ENCODE data around the gene IPO4.

Gene IPO4

DNA sequence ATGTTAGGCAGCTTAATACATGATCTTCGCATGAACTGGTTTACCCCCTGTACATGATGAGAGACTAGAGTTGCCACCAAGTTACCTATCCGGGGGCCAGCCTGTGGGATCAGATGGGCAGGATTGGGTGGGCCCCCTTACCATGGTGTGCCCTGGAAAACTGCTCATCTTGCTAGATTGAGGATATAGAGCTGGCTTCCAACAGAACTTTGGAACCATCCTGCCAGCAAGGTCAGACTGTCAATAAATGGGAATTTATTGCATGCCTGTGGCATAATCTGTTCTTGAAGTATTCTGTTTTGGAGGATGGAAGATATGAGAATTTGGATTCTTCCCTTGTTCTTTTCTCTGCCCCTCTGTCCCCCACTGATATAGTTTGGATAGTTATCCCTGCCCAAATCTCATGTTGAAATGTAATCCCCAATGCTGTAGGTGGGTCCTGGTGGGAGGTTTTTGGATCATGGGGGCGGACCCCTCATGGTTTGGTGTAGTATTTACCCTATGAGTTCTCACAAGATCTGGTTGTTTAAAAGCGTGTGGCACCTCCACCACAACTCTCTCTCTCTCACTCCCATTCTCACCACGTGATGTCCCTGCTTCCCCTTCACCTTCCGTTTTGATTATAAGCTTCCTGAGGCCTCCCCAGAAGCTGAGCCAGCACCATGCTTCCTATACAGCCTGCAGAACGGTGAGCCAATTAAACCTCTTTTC is 10.4 kb upstream of the IPO4 start:
- peak overlapping the region in 2 of 11 experiments; percentile 35 to 42; a peak in 3 of 22 replicates for H3K4me2 ChIP-seq
- H3K27ac ChIP-seq = no peak overlapping the region
- H3K27me3 ChIP-seq = no peaks in the 10 kb centered on the region
- H3K9ac ChIP-seq = no peak overlapping the region
- H3K4me1 ChIP-seq = peaks cover 26 to 42% (median 29%) of the 10 kb centered on the region in 10 experiments
- peaks cover 37 to 56% (median 48%) of the 10 kb centered on the region in 11 experiments for H3K36me3 ChIP-seq
- H3K9me3 ChIP-seq (replicated peaks in 1 of 11) = peaks cover 13 to 40% (median 28%) of the 10 kb centered on the region in 11 experiments
- H3K4me3 ChIP-seq = no peak overlapping the region
- TF ChIP-seq Cebpa-rat (IDR thresholded peaks at IDR 0.05) = no peak
- H4K20me1 ChIP-seq = no peaks in the 10 kb centered on the region; a peak in 2 of 22 replicates

DNA sequence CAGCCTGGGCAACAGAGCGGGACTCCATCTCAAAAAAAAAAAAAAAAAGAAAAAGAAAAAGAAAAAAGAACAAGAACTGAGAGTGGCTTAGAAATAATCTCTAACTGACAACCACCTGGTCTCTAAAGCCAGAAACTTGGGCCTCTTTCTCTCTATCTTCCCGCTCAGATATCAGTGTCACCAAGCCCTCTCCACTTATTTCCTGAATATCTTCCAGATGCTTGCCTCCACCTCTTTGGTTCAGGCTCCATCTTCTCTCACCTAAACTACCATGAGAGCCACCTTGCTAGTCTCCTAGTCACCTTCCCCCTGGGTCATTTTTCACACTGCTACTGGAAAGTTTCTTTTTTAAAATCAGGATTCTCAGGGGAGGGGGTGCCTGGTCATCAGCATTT is 8.4 kb upstream of the IPO4 start:
- peaks cover 28 to 47% (median 40%) of the 10 kb centered on the region in 11 experiments for H3K36me3 ChIP-seq
- H3K4me1 ChIP-seq = peaks cover 43 to 57% (median 47%) of the 10 kb centered on the region in 10 experiments
- H3K4me3 ChIP-seq = peak overlapping the region in 7 of 10 experiments; percentile 67 to 87 (median 81); a peak in 11 of 20 replicates
- peak overlapping the region in 4 of 11 experiments; percentile 95 to 100 (median 98); a peak in 4 of 22 replicates for H3K27ac ChIP-seq
- no peak for TF ChIP-seq Cebpa-rat (IDR thresholded peaks at IDR 0.05)
- H4K20me1 ChIP-seq = peaks cover 0 to 7% (median 0%) of the 10 kb centered on the region in 11 experiments; a peak in 3 of 22 replicates
- no peaks in the 10 kb centered on the region for H3K27me3 ChIP-seq
- peak overlapping the region; percentile 84 to 99 (median 93) for H3K4me2 ChIP-seq
- H3K9ac ChIP-seq = peak overlapping the region; percentile 92 to 100 (median 97); a peak in 15 of 22 replicates
- peaks cover under 1 to 21% (median 11%) of the 10 kb centered on the region in 11 experiments; a peak in 21 of 22 replicates for H3K9me3 ChIP-seq (replicated peaks in 1 of 11)

DNA sequence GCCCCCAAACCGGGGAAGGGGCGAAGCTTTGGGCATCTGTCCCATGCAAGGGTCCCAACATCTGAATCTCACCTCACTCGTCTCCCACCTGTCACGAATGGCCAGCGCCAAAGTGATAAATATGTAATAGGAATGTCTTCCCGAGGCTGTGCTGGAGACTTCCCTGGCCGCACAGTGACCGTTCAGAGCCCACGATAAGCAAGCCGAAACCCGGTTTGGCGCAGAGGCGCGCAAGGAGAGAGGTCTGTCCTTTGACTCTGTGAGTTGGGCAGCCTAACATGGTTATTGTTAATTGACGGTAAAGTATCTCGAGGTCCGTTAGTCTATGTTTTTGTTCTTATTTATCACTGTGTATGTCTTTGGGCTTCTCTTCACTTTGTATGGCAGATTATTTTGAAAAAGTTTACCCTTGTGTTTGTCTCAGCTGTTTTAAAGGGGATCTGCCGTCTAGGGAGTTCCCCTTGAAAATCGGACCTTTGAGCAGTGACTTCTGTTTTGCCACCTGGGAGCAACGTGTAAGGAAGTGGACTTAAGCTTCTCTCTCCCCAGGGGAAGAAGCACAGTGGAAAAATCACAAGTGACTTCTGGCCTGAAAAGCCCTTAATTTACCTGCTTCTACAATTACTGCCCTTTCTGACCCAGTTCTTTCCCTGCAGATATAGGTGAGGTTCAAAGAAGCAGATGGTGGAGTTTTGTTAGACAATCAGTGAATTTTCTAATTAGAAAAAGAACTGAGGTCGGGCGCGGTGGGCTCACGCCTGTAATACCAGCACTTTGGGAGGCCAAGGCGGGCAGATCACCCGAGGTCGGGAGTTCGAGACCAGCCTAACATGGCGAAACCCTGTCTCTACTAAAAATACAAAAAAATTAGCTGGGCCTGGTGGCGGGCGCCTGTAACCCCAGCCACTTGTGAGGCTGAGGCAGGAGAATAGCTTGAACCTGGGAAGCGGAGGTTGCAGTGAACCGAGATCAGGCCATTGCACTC is 7.7 kb upstream of the IPO4 start:
- TF ChIP-seq Cebpa-rat (IDR thresholded peaks at IDR 0.05) = no peak
- Histone ChIP-seq H3K27me3 (no peaks in the 10 kb centered on the region), H3K4me2 (peak overlapping the region; percentile 84 to 99 (median 93)), H3K9ac (peak overlapping the region; percentile 92 to 100 (median 97)), H3K27ac (peak overlapping the region; percentile 95 to 100 (median 98)), H3K4me3 (peak overlapping the region; percentile 67 to 87 (median 76)), H3K36me3 (peaks cover 29 to 47% (median 40%) of the 10 kb centered on the region in 11 experiments), H4K20me1 (peaks cover 0 to 8% (median 0%) of the 10 kb centered on the region in 11 experiments; a peak in 3 of 22 replicates), H3K4me1 (peaks cover 45 to 64% (median 49%) of the 10 kb centered on the region in 10 experiments), H3K9me3 (replicated peaks in 1 of 11) (peaks cover 0 to 15% (median 4%) of the 10 kb centered on the region in 11 experiments; a peak in 18 of 22 replicates)

DNA sequence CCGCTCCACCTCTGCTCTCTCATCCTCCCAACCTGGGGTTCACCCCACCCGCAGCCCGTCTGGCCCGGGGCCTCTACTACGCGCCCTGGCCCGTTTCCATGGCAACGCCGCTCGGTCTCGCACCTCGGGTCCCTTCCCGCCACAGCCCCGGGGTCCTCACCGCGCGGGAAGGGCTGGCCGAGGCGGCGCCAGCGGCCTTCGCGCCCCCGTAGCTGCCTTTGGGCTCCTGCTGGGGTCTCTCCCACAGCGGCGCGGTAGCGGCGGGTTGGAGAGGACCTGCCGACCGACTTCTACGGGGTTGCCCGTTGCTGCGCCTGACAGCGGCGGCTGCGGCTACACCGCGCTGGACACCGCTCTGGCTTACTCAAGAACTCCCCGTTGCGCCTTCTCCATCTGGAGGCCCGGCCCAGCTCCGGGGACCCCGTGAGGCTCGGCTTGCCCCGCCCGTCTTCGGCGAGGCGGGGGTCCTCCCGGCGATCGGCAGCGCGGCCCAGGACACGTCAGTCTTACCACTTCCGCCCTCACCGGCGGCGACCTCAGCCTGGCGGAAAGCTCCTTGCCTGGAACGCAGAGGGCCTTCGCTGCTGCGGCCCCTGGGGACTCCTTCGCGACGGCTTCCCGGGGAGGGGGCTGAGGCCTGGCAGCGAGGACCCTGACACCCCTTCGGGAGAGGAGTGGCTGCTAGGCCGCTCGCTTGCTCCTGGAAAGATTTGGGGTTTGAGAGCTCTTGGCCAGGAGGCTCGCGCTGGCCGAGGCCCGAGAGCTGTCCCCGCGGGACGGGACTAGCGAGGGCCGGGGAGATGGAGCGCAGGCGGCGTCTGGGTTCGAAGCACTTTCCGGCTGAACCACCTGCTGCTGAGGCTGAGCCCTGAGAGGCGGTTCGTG is 6.8 kb upstream of the IPO4 start, which contains the start of gene TM9SF1:
TM9SF1 (minus strand) TSS at position 256 of the 885 bp plus-strand sequence. CDS start 422 bp downstream, outside the sequence.
- peaks cover 29 to 46% (median 38%) of the 10 kb centered on the region in 11 experiments for H3K36me3 ChIP-seq
- H3K9me3 ChIP-seq (replicated peaks in 1 of 11) = peaks cover 0 to 12% (median 0%) of the 10 kb centered on the region in 11 experiments; a peak in 1 of 22 replicates
- peaks cover 45 to 71% (median 51%) of the 10 kb centered on the region in 10 experiments for H3K4me1 ChIP-seq
- peaks cover 0 to 8% (median 0%) of the 10 kb centered on the region in 11 experiments; a peak in 3 of 22 replicates for H4K20me1 ChIP-seq
- no peaks in the 10 kb centered on the region for H3K27me3 ChIP-seq
- H3K4me2 ChIP-seq = peak within 1 kb of the TSS; percentile 84 to 99 (median 93)
- no peak for TF ChIP-seq Cebpa-rat (IDR thresholded peaks at IDR 0.05)
- peak within 1 kb of the TSS; percentile 92 to 100 (median 97) for H3K9ac ChIP-seq
- H3K4me3 ChIP-seq = peak within 1 kb of the TSS; percentile 67 to 87 (median 76)
- peak within 1 kb of the TSS; percentile 95 to 100 (median 98) for H3K27ac ChIP-seq

DNA sequence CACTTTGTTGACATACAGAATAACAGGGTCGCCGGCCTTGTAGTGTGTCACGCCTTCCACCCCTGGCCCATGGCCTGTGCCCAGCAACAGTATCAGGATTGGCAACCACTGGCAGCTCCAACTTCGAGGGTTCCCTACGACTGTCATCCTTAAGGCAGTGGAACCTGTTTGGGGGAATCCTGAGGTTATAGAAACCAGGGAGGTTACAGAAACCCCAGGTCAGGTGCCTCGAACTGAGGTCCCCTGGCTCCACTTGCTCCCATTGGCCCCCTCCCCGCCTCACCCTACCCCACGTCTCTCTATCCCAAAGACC is 6.2 kb upstream of the IPO4 start:
- Histone ChIP-seq H3K4me2 (peak overlapping the region; percentile 84 to 99 (median 93)), H3K9me3 (replicated peaks in 1 of 11) (peaks cover 0 to 7% (median 0%) of the 10 kb centered on the region in 11 experiments; a peak in 1 of 22 replicates), H3K36me3 (peaks cover 28 to 46% (median 39%) of the 10 kb centered on the region in 11 experiments), H3K9ac (peak overlapping the region; percentile 92 to 100 (median 97)), H3K27ac (peak overlapping the region; percentile 95 to 100 (median 98)), H3K4me3 (peak overlapping the region; percentile 67 to 87 (median 76)), H4K20me1 (peaks cover 0 to 8% (median 0%) of the 10 kb centered on the region in 11 experiments; a peak in 3 of 22 replicates), H3K4me1 (peaks cover 45 to 77% (median 53%) of the 10 kb centered on the region in 10 experiments), H3K27me3 (no peaks in the 10 kb centered on the region)
- TF ChIP-seq Cebpa-rat (IDR thresholded peaks at IDR 0.05) = no peak

DNA sequence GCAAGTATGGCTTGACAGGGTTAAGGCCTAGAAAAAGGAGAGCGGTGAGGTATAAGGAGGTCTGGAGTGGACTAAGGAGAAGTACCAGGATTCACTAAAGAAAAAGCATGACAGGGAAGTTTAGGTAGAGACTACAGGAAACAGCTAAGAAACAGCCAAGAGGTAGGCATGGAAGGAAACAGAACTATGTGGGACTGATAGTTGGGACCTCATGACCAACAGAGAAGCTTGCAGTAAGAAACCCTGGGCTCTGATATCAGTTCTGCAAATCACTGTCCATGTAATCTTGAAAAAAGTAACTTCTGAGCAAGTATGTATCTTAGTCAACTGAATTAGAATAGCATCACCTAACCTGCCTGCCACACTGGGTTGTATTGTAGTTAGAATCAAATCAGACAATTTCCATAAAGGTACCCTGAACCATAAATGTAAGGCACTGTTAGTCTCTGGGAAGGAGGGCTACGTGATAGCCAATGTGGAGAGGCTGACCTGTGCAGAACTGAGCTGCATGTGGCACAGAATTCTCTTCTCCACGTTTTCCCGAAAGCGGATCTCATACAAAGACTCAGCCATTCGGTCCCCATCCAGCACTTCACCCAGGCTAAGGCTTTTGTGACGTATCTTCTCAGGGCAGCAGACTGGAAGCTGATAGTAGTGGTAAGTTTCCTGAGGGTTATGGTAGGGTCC is 5.7 kb upstream of the IPO4 start:
- Histone ChIP-seq H3K4me1 (peaks cover 50 to 79% (median 58%) of the 10 kb centered on the region in 10 experiments), H3K27ac (peak overlapping the region in 10 of 11 experiments; percentile 95 to 100 (median 98); a peak in 14 of 22 replicates), H4K20me1 (peaks cover 0 to 8% (median 0%) of the 10 kb centered on the region in 11 experiments; a peak in 3 of 22 replicates), H3K4me3 (peak overlapping the region; percentile 67 to 87 (median 76)), H3K4me2 (peak overlapping the region; percentile 84 to 99 (median 93)), H3K27me3 (no peaks in the 10 kb centered on the region), H3K9ac (peak overlapping the region; percentile 92 to 100 (median 97); a peak in 21 of 22 replicates), H3K36me3 (peaks cover 26 to 42% (median 37%) of the 10 kb centered on the region in 11 experiments; a peak in 21 of 22 replicates), H3K9me3 (replicated peaks in 1 of 11) (0 out of 22 replicates have a peak, but pooled peaks cover 0 to 2% (median 0%) of the 10 kb centered on the region in 11 experiments)
- TF ChIP-seq Cebpa-rat (IDR thresholded peaks at IDR 0.05) = no peak

DNA sequence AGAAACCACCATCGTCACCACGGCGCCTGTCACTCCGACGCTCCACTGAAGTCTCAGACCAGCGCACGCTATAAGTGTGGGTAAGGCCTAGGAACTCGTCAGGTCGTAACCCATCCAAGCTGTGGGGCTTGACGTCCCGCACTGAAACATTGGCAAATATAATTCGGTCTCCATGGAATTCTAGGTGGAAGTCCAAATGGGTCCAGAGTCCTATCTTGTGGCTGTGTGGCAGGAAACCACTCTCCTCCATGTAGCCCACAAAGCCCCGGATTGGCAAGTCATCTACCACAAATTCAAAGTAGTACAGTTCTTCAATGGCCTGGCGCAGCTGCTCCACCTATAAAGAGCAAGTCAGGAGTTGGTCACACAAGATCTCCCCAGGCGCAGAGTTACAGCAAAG is 4.3 kb upstream of the IPO4 start:
- Histone ChIP-seq H3K9ac (peak overlapping the region in 1 of 11 experiments; percentile 26; a peak in 1 of 22 replicates), H3K4me3 (no peak overlapping the region), H3K36me3 (peaks cover 22 to 36% (median 30%) of the 10 kb centered on the region in 11 experiments; a peak in 21 of 22 replicates), H3K4me2 (peak overlapping the region; percentile 15 to 92 (median 44)), H3K4me1 (peaks cover 57 to 73% (median 65%) of the 10 kb centered on the region in 10 experiments), H3K27ac (no peak overlapping the region), H3K9me3 (replicated peaks in 1 of 11) (no peaks in the 10 kb centered on the region), H3K27me3 (no peaks in the 10 kb centered on the region), H4K20me1 (peaks cover 0 to 11% (median 0%) of the 10 kb centered on the region in 11 experiments; a peak in 6 of 22 replicates)
- no peak for TF ChIP-seq Cebpa-rat (IDR thresholded peaks at IDR 0.05)
